Effector CD4-positive, alpha-beta T cell (primary cell): ENCODE measurements around the gene ISG15.

Experiments used
- DNase-seq: peaks from one replicate; pipeline ENCODE4 v3.0.0-alpha.2; 2020

Gene ISG15

DNA sequence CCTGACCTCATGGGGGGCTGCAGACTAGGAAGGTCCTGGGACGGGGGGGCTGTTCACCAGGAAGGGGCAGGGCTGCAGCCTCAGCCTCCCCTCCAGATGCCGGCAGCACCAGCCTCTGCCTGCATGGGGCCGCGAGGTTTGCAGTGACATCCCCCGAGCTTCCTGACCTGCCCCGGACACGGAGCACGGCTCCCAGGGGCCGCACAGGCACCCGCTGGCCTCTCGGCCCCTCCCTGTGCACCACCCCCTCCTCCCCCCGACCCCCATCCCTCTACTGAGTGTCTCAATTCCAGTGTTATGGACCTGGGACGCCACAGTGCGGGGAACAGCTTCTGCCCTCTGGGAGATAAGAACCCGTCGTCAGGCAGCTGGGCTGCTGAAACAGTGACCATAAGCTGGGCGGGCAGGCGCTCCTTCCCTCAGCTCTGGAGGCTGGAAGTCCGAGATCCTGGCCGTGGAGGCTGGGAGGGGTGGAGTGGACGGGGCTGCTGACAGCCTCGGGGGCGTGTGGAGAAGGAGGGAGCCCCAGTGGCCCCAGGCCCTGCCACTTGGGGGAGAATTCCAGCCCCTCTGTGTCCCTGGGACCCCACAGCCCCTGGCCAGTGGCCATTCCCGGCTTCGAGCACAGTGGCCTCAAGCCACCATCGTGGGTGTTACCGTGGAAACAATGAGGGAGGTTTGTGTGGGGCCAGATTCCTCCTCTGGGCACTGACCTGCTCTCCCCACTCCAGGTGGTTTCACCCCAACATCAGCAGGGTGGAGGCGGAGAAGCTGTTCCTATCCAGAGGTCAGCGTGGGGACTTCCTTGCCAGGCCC, 49.3 kb downstream of the ISG15 start:
- DNase-seq = no peak

DNA sequence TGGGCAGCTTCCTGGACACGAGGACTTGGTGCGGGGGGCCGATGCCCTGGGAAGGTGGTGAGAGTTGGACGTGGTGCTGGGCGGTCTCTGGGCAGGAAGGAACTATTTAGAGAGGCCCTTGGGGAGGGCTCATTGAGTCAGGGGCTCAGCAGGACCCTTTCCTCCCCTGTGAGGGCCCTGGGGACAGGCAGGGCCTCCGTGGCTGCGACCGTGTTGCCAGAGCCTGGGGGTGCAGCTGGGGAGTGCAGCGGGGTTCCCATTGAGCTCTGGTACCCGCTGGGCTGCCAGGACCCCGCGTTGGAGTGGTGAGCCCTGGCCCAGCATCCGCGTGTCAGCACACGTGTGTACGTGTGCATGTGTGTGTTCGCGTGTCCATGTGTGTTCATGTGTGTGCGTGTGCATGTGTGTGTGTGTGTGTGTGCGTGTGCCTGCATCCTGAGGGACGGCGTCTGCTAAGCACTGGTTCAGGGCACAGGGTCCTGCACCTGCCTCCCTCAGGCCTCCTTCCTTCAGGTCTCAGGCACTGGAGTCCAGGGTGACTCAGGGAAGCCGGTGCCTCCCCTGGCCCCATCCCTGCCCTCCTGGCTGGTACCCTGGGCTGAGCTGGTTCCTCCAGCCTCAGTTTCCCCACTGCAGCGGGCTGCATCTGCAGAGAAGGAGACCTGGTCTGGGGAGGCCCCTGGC, 50.1 kb downstream of the ISG15 start:
- no peak for DNase-seq
